Measurements from ENCODE around the gene GPHN.

- TF ChIP-seq CTCF (IDR thresholded peaks at IDR 0.05), result no peak
- TF ChIP-seq POLR2A (IDR thresholded peaks at IDR 0.05), result no peak
Observed at GRCh38 chr14:67207810-67208209, 699.9 kb downstream of the GPHN start.

All from Peyer's patch (tissue), 4 donors.